ENCODE measurements around the gene USH2A. TPM values are rescaled to one million over a fixed set of nuclear protein-coding genes. Genes with fewer than 3 reads are reported as not detected.
A peak's percentile ranks its signal among the peaks of the same experiment; 100 is the strongest.

Gene USH2A
- total RNA-seq, 1 donor from 2014 or later, result 0.02 TPM

DNA sequence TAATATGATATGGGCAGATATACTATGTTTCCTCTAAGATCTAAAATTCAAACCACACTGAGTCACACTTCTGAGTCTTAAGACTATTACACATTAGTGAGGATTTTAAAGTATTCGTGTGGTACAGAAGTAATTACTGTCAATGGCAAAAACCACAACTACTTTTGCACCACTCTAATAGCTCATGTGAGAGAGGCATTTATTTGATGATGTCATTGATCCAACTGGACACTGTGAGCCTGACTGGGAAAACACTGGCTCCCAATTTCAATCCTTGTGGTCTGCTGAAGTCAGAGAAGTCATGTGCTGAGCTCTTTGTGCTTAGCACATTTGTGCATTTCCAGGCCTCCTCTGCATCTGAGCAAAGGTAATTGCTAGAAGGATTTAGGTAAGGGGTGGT, 377.8 kb downstream of the USH2A start:
- Histone ChIP-seq H3K4me2 (ENCODE audit: low read length) (peak overlapping the region; percentile 58), H3K36me3 (ENCODE audit: insufficient read depth, low read length) (no peaks in the 10 kb centered on the region), H3K4me1 (ENCODE audit: insufficient read depth, low read length) (peaks cover 14% of the 10 kb centered on the region), H3K27me3 (ENCODE audit: insufficient read depth, low read length) (no peaks in the 10 kb centered on the region), H3K27ac (ENCODE audit: low read depth, low read length) (peak overlapping the region; percentile 76), H2AFZ (ENCODE audit: low read depth, low read length) (peak overlapping the region; percentile 29), H3K4me3 (ENCODE audit: insufficient read depth, low read depth, low read length) (no peak overlapping the region), H3K9ac (ENCODE audit: low read length) (peak overlapping the region; percentile 53), H3K79me2 (ENCODE audit: insufficient read depth, low read length) (no peaks in the 10 kb centered on the region), H3K9me3 (ENCODE audit: insufficient read depth, low read depth, low read length) (no peaks in the 10 kb centered on the region), H4K20me1 (ENCODE audit: insufficient read depth, low read length) (no peaks in the 10 kb centered on the region)
- TF ChIP-seq, protein P1, sequence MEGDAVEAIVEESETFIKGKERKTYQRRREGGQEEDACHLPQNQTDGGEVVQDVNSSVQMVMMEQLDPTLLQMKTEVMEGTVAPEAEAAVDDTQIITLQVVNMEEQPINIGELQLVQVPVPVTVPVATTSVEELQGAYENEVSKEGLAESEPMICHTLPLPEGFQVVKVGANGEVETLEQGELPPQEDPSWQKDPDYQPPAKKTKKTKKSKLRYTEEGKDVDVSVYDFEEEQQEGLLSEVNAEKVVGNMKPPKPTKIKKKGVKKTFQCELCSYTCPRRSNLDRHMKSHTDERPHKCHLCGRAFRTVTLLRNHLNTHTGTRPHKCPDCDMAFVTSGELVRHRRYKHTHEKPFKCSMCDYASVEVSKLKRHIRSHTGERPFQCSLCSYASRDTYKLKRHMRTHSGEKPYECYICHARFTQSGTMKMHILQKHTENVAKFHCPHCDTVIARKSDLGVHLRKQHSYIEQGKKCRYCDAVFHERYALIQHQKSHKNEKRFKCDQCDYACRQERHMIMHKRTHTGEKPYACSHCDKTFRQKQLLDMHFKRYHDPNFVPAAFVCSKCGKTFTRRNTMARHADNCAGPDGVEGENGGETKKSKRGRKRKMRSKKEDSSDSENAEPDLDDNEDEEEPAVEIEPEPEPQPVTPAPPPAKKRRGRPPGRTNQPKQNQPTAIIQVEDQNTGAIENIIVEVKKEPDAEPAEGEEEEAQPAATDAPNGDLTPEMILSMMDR (IDR thresholded peaks at IDR 0.05; ENCODE audit: insufficient read depth, low read depth, low read length), result no peak
- TF ChIP-seq EZH2 (IDR thresholded peaks at IDR 0.05; ENCODE audit: insufficient read depth, low read length), result no peak
- FAIRE-seq (peak; percentile 69), DNase-seq (ENCODE audit: low read depth) (peak; percentile 99)
- no peaks in the 10 kb centered on the region for H3K27me3 Mint-ChIP-seq (ENCODE audit: low read depth, unreplicated experiment)
- peaks cover 8% of the 10 kb centered on the region for H3K4me1 Mint-ChIP-seq (ENCODE audit: low read depth, unreplicated experiment)
- H3K27ac Mint-ChIP-seq (ENCODE audit: unreplicated experiment), result peak overlapping the region; percentile 92
- H3K4me3 Mint-ChIP-seq (ENCODE audit: unreplicated experiment), result no peak overlapping the region
- no peaks in the 10 kb centered on the region for H3K36me3 Mint-ChIP-seq (ENCODE audit: low read depth, unreplicated experiment)
- no peaks in the 10 kb centered on the region for H3K9me3 Mint-ChIP-seq (ENCODE audit: unreplicated experiment)

GRCh38 chr1:216044538-216044937, 378.7 kb downstream of the USH2A start:
- no peak overlapping the region for H3K4me2 ChIP-seq (ENCODE audit: low read length)
- DNase-seq (ENCODE audit: low read depth), result peak; percentile 36
- H3K36me3 ChIP-seq (ENCODE audit: insufficient read depth, low read length), result no peaks in the 10 kb centered on the region
- Mint-ChIP-seq H3K27me3 (ENCODE audit: low read depth, unreplicated experiment) (no peaks in the 10 kb centered on the region), H3K9me3 (ENCODE audit: unreplicated experiment) (no peaks in the 10 kb centered on the region), H3K27ac (ENCODE audit: unreplicated experiment) (peak overlapping the region; percentile 87), H3K4me1 (ENCODE audit: low read depth, unreplicated experiment) (peaks cover 8% of the 10 kb centered on the region), H3K36me3 (ENCODE audit: low read depth, unreplicated experiment) (no peaks in the 10 kb centered on the region), H3K4me3 (ENCODE audit: unreplicated experiment) (no peak overlapping the region)
- H3K9ac ChIP-seq (ENCODE audit: low read length), result no peak overlapping the region
- no peak overlapping the region for H3K4me3 ChIP-seq (ENCODE audit: insufficient read depth, low read depth, low read length)
- H3K4me1 ChIP-seq (ENCODE audit: insufficient read depth, low read length), result peaks cover 14% of the 10 kb centered on the region
- H3K27me3 ChIP-seq (ENCODE audit: insufficient read depth, low read length), result no peaks in the 10 kb centered on the region
- no peaks in the 10 kb centered on the region for H4K20me1 ChIP-seq (ENCODE audit: insufficient read depth, low read length)
- H3K27ac ChIP-seq (ENCODE audit: low read depth, low read length), result peak overlapping the region; percentile 59
- TF ChIP-seq, protein P1 (IDR thresholded peaks at IDR 0.05; ENCODE audit: insufficient read depth, low read depth, low read length), result no peak
- no peak for TF ChIP-seq EZH2 (IDR thresholded peaks at IDR 0.05; ENCODE audit: insufficient read depth, low read length)
- no peak for FAIRE-seq
- H3K9me3 ChIP-seq (ENCODE audit: insufficient read depth, low read depth, low read length), result no peaks in the 10 kb centered on the region
- H2AFZ ChIP-seq (ENCODE audit: low read depth, low read length), result no peak overlapping the region
- no peaks in the 10 kb centered on the region for H3K79me2 ChIP-seq (ENCODE audit: insufficient read depth, low read length)

DNA sequence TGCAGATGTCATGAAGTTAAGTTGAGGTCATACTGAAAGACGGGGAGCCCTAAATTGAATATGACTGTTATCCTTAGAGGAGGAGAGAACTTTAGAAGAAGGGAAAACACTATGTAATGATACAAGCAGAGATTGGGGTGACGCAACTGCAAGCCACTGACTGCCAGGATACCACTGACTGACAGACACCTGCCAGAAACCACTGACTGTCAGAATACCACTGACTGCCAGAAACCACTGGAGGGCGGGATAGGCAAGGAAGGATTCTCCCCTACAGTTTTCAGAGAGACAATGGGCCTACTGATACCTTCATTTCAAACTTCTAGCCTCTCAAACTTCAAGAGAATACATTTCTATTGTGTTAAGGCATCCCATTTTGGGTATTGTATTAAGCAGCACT, 388.7 kb downstream of the USH2A start:
- no peaks in the 10 kb centered on the region for H3K36me3 Mint-ChIP-seq (ENCODE audit: low read depth, unreplicated experiment)
- Histone ChIP-seq H3K4me3 (ENCODE audit: insufficient read depth, low read depth, low read length) (no peak overlapping the region), H3K4me1 (ENCODE audit: insufficient read depth, low read length) (no peaks in the 10 kb centered on the region), H3K4me2 (ENCODE audit: low read length) (no peak overlapping the region), H3K27ac (ENCODE audit: low read depth, low read length) (no peak overlapping the region), H3K9me3 (ENCODE audit: insufficient read depth, low read depth, low read length) (no peaks in the 10 kb centered on the region), H4K20me1 (ENCODE audit: insufficient read depth, low read length) (no peaks in the 10 kb centered on the region), H3K27me3 (ENCODE audit: insufficient read depth, low read length) (no peaks in the 10 kb centered on the region), H2AFZ (ENCODE audit: low read depth, low read length) (no peak overlapping the region), H3K79me2 (ENCODE audit: insufficient read depth, low read length) (no peaks in the 10 kb centered on the region), H3K9ac (ENCODE audit: low read length) (no peak overlapping the region), H3K36me3 (ENCODE audit: insufficient read depth, low read length) (no peaks in the 10 kb centered on the region)
- peaks cover 23% of the 10 kb centered on the region for H3K4me1 Mint-ChIP-seq (ENCODE audit: low read depth, unreplicated experiment)
- DNase-seq (ENCODE audit: low read depth) (no peak), FAIRE-seq (no peak)
- H3K9me3 Mint-ChIP-seq (ENCODE audit: unreplicated experiment), result no peaks in the 10 kb centered on the region
- no peak for TF ChIP-seq EZH2 (IDR thresholded peaks at IDR 0.05; ENCODE audit: insufficient read depth, low read length)
- TF ChIP-seq, protein P1 (IDR thresholded peaks at IDR 0.05; ENCODE audit: insufficient read depth, low read depth, low read length), result no peak
- no peak overlapping the region for H3K4me3 Mint-ChIP-seq (ENCODE audit: unreplicated experiment)
- H3K27ac Mint-ChIP-seq (ENCODE audit: unreplicated experiment), result no peak overlapping the region
- H3K27me3 Mint-ChIP-seq (ENCODE audit: low read depth, unreplicated experiment), result no peaks in the 10 kb centered on the region
